Measurements from ENCODE around the gene FARSA. TPM values are rescaled to one million over a fixed set of nuclear protein-coding genes. Genes with fewer than 3 reads are reported as not detected.
A peak's percentile ranks its signal among the peaks of the same experiment; 100 is the strongest.

Gene FARSA
- total and polyA plus RNA-seq, 2 donors (not counting 1 experiment from before 2014, with no cell fraction given), result 26.4 to 50.1 TPM

GRCh38 chr19:12945479-12946091 lies 12.1 kb upstream of the FARSA start, which contains the start of gene RAD23A:
Gene RAD23A (plus strand): TSS chr19:12945862. CDS start chr19:12945949, 87 bp downstream.
- POLR2A ChIA-PET, result interaction anchor here (0.9 kb wide), 1 partner anchor 149 kb away, joined by 4 read pairs; no protein-coding TSS in a partner anchor
- peak within 1 kb of the TSS; percentile 99 for H3K27ac Mint-ChIP-seq

More at GRCh38 chr19:12945479-12946091, 12.1 kb upstream of the FARSA start, which contains the start of gene RAD23A:
- Histone ChIP-seq H4K20me1 (ENCODE audit: control insufficient read depth, insufficient read depth, low read length, poor library complexity, severe bottlenecking) (peaks cover 41% of the 10 kb centered on the region), H3K79me2 (ENCODE audit: control insufficient read depth, insufficient read depth, low read length) (peaks cover 47% of the 10 kb centered on the region), H3K4me2 (replicated peaks; ENCODE audit: low read depth, low read length, poor library complexity, severe bottlenecking) (peak within 1 kb of the TSS; percentile 94), H3K36me3 (replicated peaks in 1 of 2; ENCODE audit: control extremely low read depth in 1 of 2, control insufficient read depth in 1 of 2, extremely low read depth in 1 of 2, insufficient read depth in 2 of 2, low read length in 1 of 2) (peaks cover 0 to 76% of the 10 kb centered on the region in 2 experiments), H3K4me1 (ENCODE audit: control insufficient read depth in 2 of 2, insufficient read depth in 2 of 2, low read length in 2 of 2) (peaks cover 20 to 44% of the 10 kb centered on the region in 2 donors), H2AFZ (ENCODE audit: insufficient read depth, low read depth, low read length, poor library complexity, severe bottlenecking) (peak within 1 kb of the TSS; percentile 71), H3K9ac (ENCODE audit: low read length) (peak within 1 kb of the TSS; percentile 94), H3K9me3 (ENCODE audit: control extremely low read depth in 1 of 3, control insufficient read depth in 2 of 3, insufficient read depth in 1 of 3, low read length in 2 of 3) (peaks cover 0 to 7% (median 0%) of the 10 kb centered on the region in 3 donors), H3K4me3 (ENCODE audit: control extremely low read depth in 1 of 5, extremely low read depth in 1 of 5, insufficient read depth in 1 of 5, low read depth in 2 of 5, low read length in 4 of 5) (peak within 1 kb of the TSS; percentile 55 to 90 (median 61)), H3K27ac (ENCODE audit: low read length in 2 of 2) (peak within 1 kb of the TSS; percentile 68 to 86), H3K27me3 (replicated peaks in 1 of 4; ENCODE audit: control extremely low read depth in 1 of 4, control insufficient read depth in 3 of 4, insufficient read depth in 4 of 4, low read length in 3 of 4) (no peaks in the 10 kb centered on the region)
- intact Hi-C loops (cut with micrococcal nuclease), result loop anchor here (1.0 kb wide), 3 partner anchors 12 to 55 kb away; partner anchors contain the start of genes FARSA and GADD45GIP1
- DNase-seq, result peak; percentile 100
- peaks cover 48% of the 10 kb centered on the region for H3K4me1 Mint-ChIP-seq
- CTCF ChIA-PET, result interaction anchor here (1.0 to 1.4 kb wide), 4 partner anchors 10 to 149 kb away, joined by 3 to 5 read pairs (median 3); partner anchors contain the start of gene GADD45GIP1
- peak; percentile 88 for ATAC-seq (ENCODE audit: low read depth)
- H3K27me3 Mint-ChIP-seq, result no peaks in the 10 kb centered on the region
- peak within 1 kb of the TSS; percentile 95 for H3K4me3 Mint-ChIP-seq
- no peak for TF ChIP-seq EZH2 (IDR thresholded peaks at IDR 0.05; ENCODE audit: borderline replicate concordance, insufficient read depth, low read depth, low read length, poor library complexity, severe bottlenecking)
- no peak for TF ChIP-seq CTCF (IDR thresholded peaks at IDR 0.05)
- H3K9me3 Mint-ChIP-seq (ENCODE audit: insufficient read depth), result no peaks in the 10 kb centered on the region
- under 1% methylated on average over 52 of the region's 62 CpGs for WGBS (ENCODE audit: insufficient coverage)

Measured in B cell (primary cell).